Measurements from ENCODE around the gene CADM2. TPM values are rescaled to one million over a fixed set of nuclear protein-coding genes. Genes with fewer than 3 reads are reported as not detected.
"Not testable (repeated sequence)": the region's sequence is repeated elsewhere in the genome, so short reads cannot be mapped to it uniquely, and the experiment has no call there.

Gene CADM2
- total RNA-seq, 4 donors from 2014 or later = 0.13 to 2.1 (median 0.58) TPM

DNA sequence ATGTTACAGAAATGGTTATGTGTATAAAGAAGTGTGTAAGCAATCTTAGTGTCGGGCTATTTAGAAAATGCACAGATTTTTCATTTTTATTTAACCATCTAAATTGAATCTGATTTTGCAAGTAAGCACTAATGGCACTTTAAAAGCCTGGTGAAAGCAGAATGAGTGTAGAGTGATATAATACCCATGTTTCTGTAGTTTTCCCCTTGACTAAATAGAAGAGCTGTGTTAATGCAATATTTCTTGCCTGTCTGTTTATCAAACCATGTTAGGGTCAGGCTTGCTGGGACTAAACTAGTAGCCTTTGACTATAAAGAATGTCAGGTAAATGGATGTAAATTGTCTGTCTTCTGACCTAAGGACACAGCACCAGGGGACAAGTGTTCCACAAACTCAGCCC, 714.0 kb downstream of the CADM2 start:
- DNase-seq (ENCODE audit: low spot score in 2 of 2) = no peak
- H3K4me3 ChIP-seq (ENCODE audit: low read depth, poor library complexity, severe bottlenecking) = no peak overlapping the region
- WGBS, 2 donors = 88 to 100% methylated on average over 1 of the region's 1 CpG
- intact Hi-C loops (cut with DNase I; ENCODE audit: low total_unique reads) = no loop called here
- TF ChIP-seq POLR2A (IDR thresholded peaks at IDR 0.05) = no peak
- TF ChIP-seq, protein P1, sequence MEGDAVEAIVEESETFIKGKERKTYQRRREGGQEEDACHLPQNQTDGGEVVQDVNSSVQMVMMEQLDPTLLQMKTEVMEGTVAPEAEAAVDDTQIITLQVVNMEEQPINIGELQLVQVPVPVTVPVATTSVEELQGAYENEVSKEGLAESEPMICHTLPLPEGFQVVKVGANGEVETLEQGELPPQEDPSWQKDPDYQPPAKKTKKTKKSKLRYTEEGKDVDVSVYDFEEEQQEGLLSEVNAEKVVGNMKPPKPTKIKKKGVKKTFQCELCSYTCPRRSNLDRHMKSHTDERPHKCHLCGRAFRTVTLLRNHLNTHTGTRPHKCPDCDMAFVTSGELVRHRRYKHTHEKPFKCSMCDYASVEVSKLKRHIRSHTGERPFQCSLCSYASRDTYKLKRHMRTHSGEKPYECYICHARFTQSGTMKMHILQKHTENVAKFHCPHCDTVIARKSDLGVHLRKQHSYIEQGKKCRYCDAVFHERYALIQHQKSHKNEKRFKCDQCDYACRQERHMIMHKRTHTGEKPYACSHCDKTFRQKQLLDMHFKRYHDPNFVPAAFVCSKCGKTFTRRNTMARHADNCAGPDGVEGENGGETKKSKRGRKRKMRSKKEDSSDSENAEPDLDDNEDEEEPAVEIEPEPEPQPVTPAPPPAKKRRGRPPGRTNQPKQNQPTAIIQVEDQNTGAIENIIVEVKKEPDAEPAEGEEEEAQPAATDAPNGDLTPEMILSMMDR (IDR thresholded peaks at IDR 0.05) = no peak

DNA sequence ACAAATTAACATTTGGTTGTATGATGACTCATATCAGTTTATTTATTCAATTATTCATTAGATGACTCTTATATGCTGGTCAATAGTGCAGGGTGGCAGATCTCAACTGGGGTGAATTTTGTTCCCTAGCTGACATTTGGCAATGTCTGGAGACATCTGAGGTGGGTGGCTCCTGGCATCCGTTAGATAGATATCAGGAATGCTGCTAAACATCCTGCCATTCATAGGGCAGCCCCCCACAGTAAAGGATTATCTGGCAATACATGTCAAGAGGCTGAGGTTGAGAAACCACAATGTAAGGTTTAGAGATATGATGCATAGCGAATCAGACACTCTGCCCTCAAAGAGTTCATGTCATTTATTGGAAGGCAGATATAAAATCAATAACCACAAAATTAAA, 719.9 kb downstream of the CADM2 start:
- no peak for DNase-seq (ENCODE audit: low spot score in 2 of 2)
- intact Hi-C loops (cut with DNase I; ENCODE audit: low total_unique reads) = no loop called here
- no peak overlapping the region for H3K4me3 ChIP-seq (ENCODE audit: low read depth, poor library complexity, severe bottlenecking)
- no peak for TF ChIP-seq POLR2A (IDR thresholded peaks at IDR 0.05)
- TF ChIP-seq, protein P1 (IDR thresholded peaks at IDR 0.05) = no peak
- WGBS, 2 donors = 76 to 84% methylated on average over 2 of the region's 2 CpGs

DNA sequence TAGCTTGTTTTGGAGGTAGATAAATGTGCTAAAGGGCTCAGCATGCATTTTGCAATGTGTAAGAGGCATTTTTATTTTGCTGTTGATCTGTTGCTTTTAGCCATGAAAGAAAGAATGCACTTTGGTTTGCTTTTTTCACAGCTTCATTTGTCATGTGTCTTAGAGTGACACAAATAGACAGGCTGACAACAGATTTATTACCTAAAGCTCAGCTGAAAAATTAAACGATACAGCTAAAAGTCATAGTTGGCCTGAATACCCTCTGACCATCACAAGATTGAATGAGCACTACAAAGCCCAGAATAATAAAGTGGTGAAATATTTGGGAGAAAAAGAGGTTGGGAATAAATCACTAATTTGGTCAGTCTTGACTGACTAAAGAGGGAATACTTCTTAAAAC, 723.1 kb downstream of the CADM2 start:
- TF ChIP-seq, protein P1 (IDR thresholded peaks at IDR 0.05) = no peak
- TF ChIP-seq POLR2A (IDR thresholded peaks at IDR 0.05) = no peak
- intact Hi-C loops (cut with DNase I; ENCODE audit: low total_unique reads) = no loop called here
- WGBS, 2 donors = 29 to 32% methylated on average over 1 of the region's 1 CpG
- no peak for DNase-seq (ENCODE audit: low spot score in 2 of 2)
- no peak overlapping the region for H3K4me3 ChIP-seq (ENCODE audit: low read depth, poor library complexity, severe bottlenecking)

DNA sequence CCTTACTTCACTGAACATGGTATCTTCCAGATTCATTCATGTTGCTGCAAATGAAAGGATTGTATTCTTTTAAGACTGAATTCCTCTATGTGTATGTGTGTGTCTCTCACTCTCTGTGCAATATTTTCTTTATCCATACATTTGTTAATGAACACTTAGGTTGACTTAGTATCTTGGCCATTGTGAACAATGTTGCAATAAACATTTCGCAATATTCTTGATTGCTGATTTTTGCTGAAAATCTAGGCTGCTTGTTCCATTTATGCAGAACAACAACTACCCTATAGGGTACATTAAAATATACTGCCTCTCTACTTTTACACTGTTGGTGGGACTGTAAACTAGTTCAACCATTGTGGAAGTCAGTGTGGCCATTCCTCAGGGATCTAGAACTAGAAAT, 732.4 kb downstream of the CADM2 start:
- no peak for DNase-seq (ENCODE audit: low spot score in 2 of 2)
- TF ChIP-seq POLR2A (IDR thresholded peaks at IDR 0.05) = no peak
- TF ChIP-seq, protein P1 (IDR thresholded peaks at IDR 0.05) = no peak
- WGBS, 2 donors = 100% methylated on average over 1 of the region's 1 CpG
- intact Hi-C loops (cut with DNase I; ENCODE audit: low total_unique reads) = no loop called here
- no peak overlapping the region for H3K4me3 ChIP-seq (ENCODE audit: low read depth, poor library complexity, severe bottlenecking)

DNA sequence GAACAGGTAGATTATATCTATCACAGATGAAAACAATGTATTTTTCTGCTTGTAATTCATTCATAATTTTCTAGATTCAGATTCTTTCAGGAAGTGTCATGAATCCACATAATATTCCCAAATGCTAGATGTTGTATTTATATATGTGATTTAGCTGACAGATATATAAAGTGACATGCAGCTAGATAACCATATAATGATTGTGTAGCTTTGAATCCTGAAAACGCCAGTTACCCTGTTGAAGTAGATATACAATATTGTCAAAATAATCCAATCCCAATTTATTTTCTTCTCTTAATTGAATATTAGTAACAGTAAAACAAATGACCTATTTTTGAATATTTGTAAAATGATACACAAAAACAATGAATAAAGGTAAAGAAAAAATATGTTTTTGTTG, 738.4 kb downstream of the CADM2 start:
- TF ChIP-seq, protein P1 (IDR thresholded peaks at IDR 0.05) = no peak
- no peak for TF ChIP-seq POLR2A (IDR thresholded peaks at IDR 0.05)
- DNase-seq (ENCODE audit: low spot score in 2 of 2) = no peak
- H3K4me3 ChIP-seq (ENCODE audit: low read depth, poor library complexity, severe bottlenecking) = no peak overlapping the region
- intact Hi-C loops (cut with DNase I; ENCODE audit: low total_unique reads) = loop anchor here (5.0 kb wide), 1 partner anchor 765 kb away; no protein-coding TSS in a partner anchor
- WGBS, 2 donors = 80 to 85% methylated on average over 1 of the region's 1 CpG

DNA sequence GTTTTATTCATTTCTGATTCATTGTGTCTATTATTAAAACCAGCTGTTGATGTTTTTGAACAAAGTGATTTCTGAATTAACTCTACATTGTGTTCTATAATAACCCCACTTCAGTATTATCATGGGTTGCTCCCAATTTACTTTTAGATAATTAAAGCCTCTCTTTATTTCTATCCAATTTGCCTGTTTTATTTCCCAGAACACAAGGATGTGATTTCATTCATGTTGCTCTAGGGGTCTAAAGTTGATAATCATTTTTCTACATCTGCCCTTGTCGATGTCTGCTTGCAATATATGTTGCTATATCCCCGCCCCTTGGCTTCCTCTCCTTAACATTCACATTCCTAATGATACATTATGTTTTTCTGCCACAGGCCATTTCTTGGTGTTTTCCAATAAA, 747.3 kb downstream of the CADM2 start:
- DNase-seq (ENCODE audit: low spot score in 2 of 2) = no peak
- intact Hi-C loops (cut with DNase I; ENCODE audit: low total_unique reads) = no loop called here
- H3K4me3 ChIP-seq (ENCODE audit: low read depth, poor library complexity, severe bottlenecking) = no peak overlapping the region
- TF ChIP-seq POLR2A (IDR thresholded peaks at IDR 0.05) = no peak
- TF ChIP-seq, protein P1 (IDR thresholded peaks at IDR 0.05) = no peak
- WGBS, 2 donors = 49 to 55% methylated on average over 2 of the region's 2 CpGs

DNA sequence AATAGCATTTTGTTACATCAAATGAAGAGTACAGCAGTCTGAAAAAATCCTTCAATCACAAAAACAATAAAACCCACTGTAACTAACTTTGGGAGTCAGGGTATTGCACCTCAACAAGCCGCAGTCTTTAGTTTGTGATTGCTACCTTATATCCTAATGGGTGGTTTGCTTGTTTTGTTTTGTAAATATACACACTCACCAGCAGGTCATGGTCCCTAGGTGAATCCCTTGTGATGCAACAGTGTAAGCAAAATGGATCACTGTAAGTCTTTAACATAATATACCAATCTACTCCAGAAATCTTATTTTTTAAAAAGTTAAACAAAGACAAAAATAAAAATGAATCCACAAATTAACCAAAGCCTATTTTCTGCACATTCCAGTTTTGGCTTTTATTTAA, 749.5 kb downstream of the CADM2 start:
- WGBS, 2 donors = 94% methylated on average over 1 of the region's 1 CpG
- DNase-seq (ENCODE audit: low spot score in 2 of 2); H3K4me3 ChIP-seq (ENCODE audit: low read depth, poor library complexity, severe bottlenecking); intact Hi-C loops (cut with DNase I; ENCODE audit: low total_unique reads): not testable (repeated sequence)
